GM10266 (cell line): ENCODE results near the gene CALML3.

Experiments
- DNase-seq: peaks from one replicate; pipeline ENCODE4 v3.0.0; 2012; ENCODE audit errors: extremely low spot score
- TF ChIP-seq, protein P1 (sequence below): IDR thresholded peaks from 2 replicates; pipeline ENCODE4 v1.5.1; 2012; ENCODE audit warnings: mild to moderate bottlenecking, low read depth; ENCODE audit not compliant: control insufficient read depth, insufficient read depth; ENCODE audit errors: missing control alignments

CALML3 gene

DNA sequence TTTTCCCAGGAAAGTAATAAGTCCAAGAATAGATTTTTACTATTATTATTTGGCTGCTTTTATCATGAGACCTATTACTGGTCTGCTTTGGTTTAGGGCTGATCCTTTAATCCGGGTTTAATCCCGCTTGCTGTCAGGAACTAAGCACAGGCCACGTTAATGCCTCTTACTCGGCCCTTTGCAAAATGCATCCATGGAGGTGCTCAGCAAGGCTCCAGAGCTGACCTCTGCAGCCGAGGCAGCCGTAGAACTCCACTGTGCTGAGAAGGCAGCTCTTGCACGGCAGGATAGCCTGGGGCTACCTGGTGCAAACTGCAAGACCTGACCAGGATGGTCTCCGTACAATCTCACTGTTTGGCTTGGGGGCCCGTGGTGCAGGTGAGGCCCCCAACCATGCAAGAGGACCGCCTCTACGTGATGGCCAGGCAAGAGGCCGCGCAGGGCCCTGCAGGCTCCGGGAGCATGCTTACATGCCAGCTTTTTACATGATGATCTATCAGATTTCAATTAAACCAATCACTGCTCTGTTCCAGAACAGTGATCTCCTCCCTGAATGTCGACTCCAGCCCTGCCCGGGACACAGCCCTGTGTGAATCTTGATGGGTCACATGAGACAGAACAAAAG lies 10.4 kb upstream of the CALML3 start:
- no peak for DNase-seq
- TF ChIP-seq, protein P1, sequence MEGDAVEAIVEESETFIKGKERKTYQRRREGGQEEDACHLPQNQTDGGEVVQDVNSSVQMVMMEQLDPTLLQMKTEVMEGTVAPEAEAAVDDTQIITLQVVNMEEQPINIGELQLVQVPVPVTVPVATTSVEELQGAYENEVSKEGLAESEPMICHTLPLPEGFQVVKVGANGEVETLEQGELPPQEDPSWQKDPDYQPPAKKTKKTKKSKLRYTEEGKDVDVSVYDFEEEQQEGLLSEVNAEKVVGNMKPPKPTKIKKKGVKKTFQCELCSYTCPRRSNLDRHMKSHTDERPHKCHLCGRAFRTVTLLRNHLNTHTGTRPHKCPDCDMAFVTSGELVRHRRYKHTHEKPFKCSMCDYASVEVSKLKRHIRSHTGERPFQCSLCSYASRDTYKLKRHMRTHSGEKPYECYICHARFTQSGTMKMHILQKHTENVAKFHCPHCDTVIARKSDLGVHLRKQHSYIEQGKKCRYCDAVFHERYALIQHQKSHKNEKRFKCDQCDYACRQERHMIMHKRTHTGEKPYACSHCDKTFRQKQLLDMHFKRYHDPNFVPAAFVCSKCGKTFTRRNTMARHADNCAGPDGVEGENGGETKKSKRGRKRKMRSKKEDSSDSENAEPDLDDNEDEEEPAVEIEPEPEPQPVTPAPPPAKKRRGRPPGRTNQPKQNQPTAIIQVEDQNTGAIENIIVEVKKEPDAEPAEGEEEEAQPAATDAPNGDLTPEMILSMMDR, result no peak

DNA sequence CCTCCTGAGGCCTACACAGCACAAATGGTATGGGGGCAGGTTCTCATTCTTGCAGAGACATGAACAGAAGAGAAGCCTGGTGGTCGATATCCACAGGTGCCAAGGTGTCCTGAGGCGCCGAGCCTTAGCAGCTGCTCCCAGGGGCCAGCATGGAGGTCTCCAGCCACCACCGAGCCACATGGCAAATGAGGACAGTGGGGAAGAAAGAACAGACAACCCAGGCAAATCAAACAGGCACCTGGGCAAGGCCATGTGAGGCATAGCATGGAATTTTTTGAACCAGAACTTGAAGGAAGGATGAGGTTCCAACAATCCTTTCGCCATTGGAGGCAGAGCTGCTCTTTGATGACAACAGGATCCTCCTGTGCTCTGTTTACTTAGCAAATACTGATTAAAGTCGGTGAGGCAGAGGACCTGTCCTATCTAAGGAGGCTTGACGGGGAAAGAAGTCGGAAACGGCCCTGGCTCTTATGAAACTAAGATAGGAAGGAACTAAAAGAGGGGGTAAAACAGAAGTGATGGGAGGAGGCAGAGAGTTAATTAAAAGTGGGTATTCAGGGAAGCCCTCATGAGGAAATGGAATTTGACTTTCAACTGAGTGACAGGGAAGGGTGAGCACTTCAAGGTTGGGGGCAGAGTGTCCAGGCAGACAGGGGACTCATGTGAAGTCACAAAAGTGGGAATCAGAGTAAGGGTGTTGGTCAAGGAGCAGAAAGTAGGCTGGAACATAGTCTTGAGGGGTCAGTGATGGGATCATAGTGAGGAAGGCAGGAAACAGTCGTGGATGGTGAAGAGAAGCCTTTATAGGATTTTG lies 8.6 kb upstream of the CALML3 start:
- DNase-seq, result no peak
- TF ChIP-seq, protein P1, result no peak

DNA sequence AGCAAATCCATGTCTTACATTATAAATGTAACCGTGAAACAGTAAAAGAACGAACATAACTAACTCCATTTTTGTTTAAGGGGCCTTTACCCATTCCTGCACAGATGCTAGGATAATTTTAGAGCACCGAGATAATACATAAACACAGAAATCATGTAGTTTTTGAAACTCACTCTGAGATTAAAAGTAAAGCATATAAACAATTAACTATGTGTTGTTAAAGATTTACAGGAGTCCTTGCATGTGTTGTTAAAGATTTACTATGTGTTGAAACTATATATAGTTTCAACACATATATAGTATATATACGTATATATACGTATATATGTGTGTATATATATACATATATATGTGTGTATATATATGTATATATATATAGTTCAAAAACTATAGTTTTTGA lies 7.2 kb upstream of the CALML3 start:
- DNase-seq, result no peak
- TF ChIP-seq, protein P1, result no peak

DNA sequence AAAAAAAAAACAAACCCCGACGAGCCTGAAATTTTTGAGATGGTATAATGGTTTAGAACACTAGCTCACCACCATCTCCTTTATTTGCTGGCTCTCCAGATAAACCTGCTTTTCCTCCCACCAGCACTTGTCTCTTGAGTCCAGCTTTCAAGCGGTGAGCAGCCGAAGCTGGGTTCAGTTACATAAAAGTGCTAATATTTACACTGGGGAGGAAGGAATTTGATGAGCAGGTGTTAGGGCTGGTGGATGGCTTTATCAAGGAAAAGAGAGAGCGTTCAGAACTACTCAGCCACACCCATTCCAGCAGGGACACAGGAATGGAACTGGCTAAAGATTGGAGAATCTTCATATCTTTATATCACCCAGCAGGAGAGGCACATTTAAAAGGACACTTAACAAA lies 6.6 kb upstream of the CALML3 start:
- DNase-seq, result no peak

DNA sequence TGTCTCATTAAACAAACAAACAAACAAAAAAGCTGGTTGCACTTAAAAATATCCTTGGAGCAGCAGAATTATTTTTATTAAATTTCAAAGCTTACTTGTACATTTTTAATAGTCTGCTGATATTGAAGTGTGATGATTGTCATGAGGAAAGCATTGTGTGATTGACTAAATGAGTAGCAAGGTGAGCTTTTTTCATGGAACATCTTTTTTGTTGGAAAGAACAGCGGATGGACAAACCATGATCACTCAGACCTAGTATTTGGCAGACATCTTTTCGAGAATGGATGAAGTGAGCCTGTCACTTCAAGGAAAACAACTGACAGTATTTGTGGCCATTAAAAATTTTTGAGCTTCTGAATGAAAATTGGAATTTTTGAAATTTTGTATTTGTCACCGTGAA lies 5.7 kb upstream of the CALML3 start:
- DNase-seq, result no peak
- TF ChIP-seq, protein P1, result no peak

More for the DNA sequence above, 6.6 kb upstream of the CALML3 start:
- TF ChIP-seq, protein P1, result no peak

DNA sequence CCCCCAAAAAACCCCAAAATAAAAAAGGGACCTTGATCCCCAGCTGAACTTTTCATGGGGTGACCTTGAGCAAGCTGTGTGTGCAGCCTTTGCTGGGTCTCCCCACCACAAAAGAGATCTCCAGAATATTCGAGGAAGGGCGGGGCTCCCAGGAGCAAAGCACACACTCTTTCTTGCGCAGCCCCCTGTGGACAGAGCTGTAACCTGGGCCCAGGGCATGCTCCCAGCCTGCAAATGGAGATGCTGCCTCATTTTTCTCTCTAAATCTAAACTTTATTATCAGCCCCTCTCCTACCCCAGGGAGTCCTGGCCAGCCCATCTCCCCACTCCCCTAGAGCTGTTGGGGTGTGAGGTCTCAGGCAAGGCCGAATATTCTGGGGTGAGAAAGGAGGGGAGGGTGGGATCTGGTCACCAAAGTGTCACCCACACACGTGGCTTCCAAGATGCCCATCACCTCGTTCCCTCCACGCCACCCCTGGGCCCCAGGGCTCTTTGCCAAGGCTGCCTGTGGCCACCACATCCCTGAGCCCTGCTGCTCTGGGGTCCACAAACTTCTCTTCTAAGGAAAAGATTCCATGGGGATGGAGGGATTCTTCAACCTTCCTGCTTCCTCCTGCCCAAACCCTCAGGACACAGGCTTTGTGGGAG lies 1.7 kb upstream of the CALML3 start:
- DNase-seq, result no peak
- TF ChIP-seq, protein P1, result no peak
